ENCODE results near the gene MERTK. TPM values are rescaled to one million over a fixed set of nuclear protein-coding genes. Genes with fewer than 3 reads are reported as not detected.
"Not testable (repeated sequence)": the region's sequence is repeated elsewhere in the genome, so short reads cannot be mapped to it uniquely, and the experiment has no call there.

The MERTK gene
- total RNA-seq, 1 experiment from 2014 or later, result 2.5 TPM

- H3K4me3 ChIP-seq (ENCODE audit: low read length); intact Hi-C loops (cut with micrococcal nuclease); BruUV-seq (replicated peaks); ATAC-seq; H3K9me3 ChIP-seq (ENCODE audit: low read length); H4K20me1 ChIP-seq (ENCODE audit: low read length); H3K79me2 ChIP-seq (ENCODE audit: low read length); H3K4me2 ChIP-seq (ENCODE audit: low read length); H3F3A ChIP-seq (ENCODE audit: low read length, unreplicated experiment); H3K36me3 ChIP-seq (ENCODE audit: low read depth, low read length); H2AFZ ChIP-seq (ENCODE audit: low read length); DNase-seq; H3K9me2 ChIP-seq (replicated peaks; ENCODE audit: low read length); POLR2A ChIA-PET (ENCODE audit: unreplicated experiment); H3K27ac ChIP-seq (ENCODE audit: low read length); H3K4me1 ChIP-seq (ENCODE audit: insufficient read depth, low read length); H3K27me3 ChIP-seq (ENCODE audit: low read length); H3K9ac ChIP-seq (ENCODE audit: low read length); CTCF ChIA-PET: not testable (repeated sequence)
Observed at GRCh38 chr2:111963508-111963907, 65.1 kb downstream of the MERTK start.

- BruUV-seq (replicated peaks), result no TSS peak
- H3K36me3 ChIP-seq (ENCODE audit: low read depth, low read length), result no peaks in the 10 kb centered on the region
- H3K79me2 ChIP-seq (ENCODE audit: low read length), result no peaks in the 10 kb centered on the region
- H3F3A ChIP-seq (ENCODE audit: low read length, unreplicated experiment), result no peaks in the 10 kb centered on the region
- no peaks in the 10 kb centered on the region for H3K9me2 ChIP-seq (replicated peaks; ENCODE audit: low read length)
- CTCF ChIA-PET, result no interaction called here
- H3K4me1 ChIP-seq (ENCODE audit: insufficient read depth, low read length), result no peaks in the 10 kb centered on the region
- no peak overlapping the region for H2AFZ ChIP-seq (ENCODE audit: low read length)
- intact Hi-C loops (cut with micrococcal nuclease), result no loop called here
- POLR2A ChIA-PET (ENCODE audit: unreplicated experiment), result no interaction called here
- ATAC-seq (no peak), DNase-seq (no peak)
- no peak for TF ChIP-seq CTCF (conservative IDR thresholded peaks at IDR 0.05; ENCODE audit: low read depth, low read length)
- no peak for TF ChIP-seq EZH2phosphoT487 (IDR thresholded peaks at IDR 0.05; ENCODE audit: borderline replicate concordance, low read length)
- no peak for TF ChIP-seq EZH2 (IDR thresholded peaks at IDR 0.05; ENCODE audit: low read length, unreplicated experiment)
- H3K27ac ChIP-seq (ENCODE audit: low read length), result no peak overlapping the region
- no peaks in the 10 kb centered on the region for H4K20me1 ChIP-seq (ENCODE audit: low read length)
- H3K4me3 ChIP-seq (ENCODE audit: low read length), result no peak overlapping the region
- no peak overlapping the region for H3K9ac ChIP-seq (ENCODE audit: low read length)
- H3K27me3 ChIP-seq (ENCODE audit: low read length), result no peaks in the 10 kb centered on the region
- no peak overlapping the region for H3K4me2 ChIP-seq (ENCODE audit: low read length)
- no peaks in the 10 kb centered on the region for H3K9me3 ChIP-seq (ENCODE audit: low read length)
Observed at GRCh38 chr2:111965062-111965461, 66.7 kb downstream of the MERTK start.

GRCh38 chr2:111966241-111966640, 67.8 kb downstream of the MERTK start:
- Histone ChIP-seq H3F3A (ENCODE audit: low read length, unreplicated experiment) (no peaks in the 10 kb centered on the region), H3K9me3 (ENCODE audit: low read length) (no peaks in the 10 kb centered on the region), H3K4me3 (ENCODE audit: low read length) (no peak overlapping the region), H3K27me3 (ENCODE audit: low read length) (no peaks in the 10 kb centered on the region), H3K9ac (ENCODE audit: low read length) (no peak overlapping the region), H3K4me1 (ENCODE audit: insufficient read depth, low read length) (no peaks in the 10 kb centered on the region), H3K36me3 (ENCODE audit: low read depth, low read length) (no peaks in the 10 kb centered on the region), H4K20me1 (ENCODE audit: low read length) (no peaks in the 10 kb centered on the region), H3K9me2 (replicated peaks; ENCODE audit: low read length) (no peaks in the 10 kb centered on the region), H3K79me2 (ENCODE audit: low read length) (no peaks in the 10 kb centered on the region), H3K4me2 (ENCODE audit: low read length) (no peak overlapping the region), H2AFZ (ENCODE audit: low read length) (no peak overlapping the region), H3K27ac (ENCODE audit: low read length) (no peak overlapping the region)
- CTCF ChIA-PET, result no interaction called here
- BruUV-seq (replicated peaks), result no TSS peak
- no peak for DNase-seq
- no peak for TF ChIP-seq CTCF (conservative IDR thresholded peaks at IDR 0.05; ENCODE audit: low read depth, low read length)
- no peak for TF ChIP-seq EZH2phosphoT487 (IDR thresholded peaks at IDR 0.05; ENCODE audit: borderline replicate concordance, low read length)
- TF ChIP-seq EZH2 (IDR thresholded peaks at IDR 0.05; ENCODE audit: low read length, unreplicated experiment), result no peak
- ATAC-seq, result no peak
- POLR2A ChIA-PET (ENCODE audit: unreplicated experiment), result no interaction called here
- intact Hi-C loops (cut with micrococcal nuclease), result no loop called here
